ENCODE results near the gene FBLN7. TPM values are rescaled to one million over a fixed set of nuclear protein-coding genes. Genes with fewer than 3 reads are reported as not detected.
"Not testable (repeated sequence)": the region's sequence is repeated elsewhere in the genome, so short reads cannot be mapped to it uniquely, and the experiment has no call there.

Gene FBLN7
- total RNA-seq, 1 donor from 2014 or later = 19.1 TPM

GRCh38 chr2:112096098-112096497 lies 42.1 kb upstream of the FBLN7 start:
- Mint-ChIP-seq H3K27ac (ENCODE audit: unreplicated experiment) (no peak overlapping the region), H3K9me3 (no peaks in the 10 kb centered on the region), H3K36me3 (ENCODE audit: low read depth) (peaks cover 8% of the 10 kb centered on the region), H3K4me3 (no peak overlapping the region), H3K4me1 (no peaks in the 10 kb centered on the region), H3K27me3 (ENCODE audit: low read depth) (no peaks in the 10 kb centered on the region)
- TF ChIP-seq CTCF (conservative IDR thresholded peaks at IDR 0.05) = no peak
- DNase-seq (ENCODE audit: low read depth, low spot score) = no peak

- H3K4me3 Mint-ChIP-seq = no peak overlapping the region
- no peak for DNase-seq (ENCODE audit: low read depth, low spot score)
- H3K9me3 Mint-ChIP-seq = peaks cover 24% of the 10 kb centered on the region
- no peak overlapping the region for H3K27ac Mint-ChIP-seq (ENCODE audit: unreplicated experiment)
- no peaks in the 10 kb centered on the region for H3K27me3 Mint-ChIP-seq (ENCODE audit: low read depth)
- no peaks in the 10 kb centered on the region for H3K4me1 Mint-ChIP-seq
- H3K36me3 Mint-ChIP-seq (ENCODE audit: low read depth) = peaks cover 60% of the 10 kb centered on the region
- TF ChIP-seq CTCF (conservative IDR thresholded peaks at IDR 0.05) = no peak
These were observed 29.9 kb upstream of the FBLN7 start for GRCh38 chr2:112108178-112108832.

GRCh38 chr2:112109278-112109677 lies 28.9 kb upstream of the FBLN7 start:
- Mint-ChIP-seq H3K27me3 (ENCODE audit: low read depth) (no peaks in the 10 kb centered on the region), H3K4me3 (no peak overlapping the region), H3K27ac (ENCODE audit: unreplicated experiment) (no peak overlapping the region), H3K9me3 (peaks cover 24% of the 10 kb centered on the region), H3K36me3 (ENCODE audit: low read depth) (peaks cover 61% of the 10 kb centered on the region), H3K4me1 (no peaks in the 10 kb centered on the region)
- TF ChIP-seq CTCF (conservative IDR thresholded peaks at IDR 0.05) = no peak
- no peak for DNase-seq (ENCODE audit: low read depth, low spot score)

GRCh38 chr2:112110966-112111365 lies 27.2 kb upstream of the FBLN7 start:
- peaks cover 61% of the 10 kb centered on the region for H3K36me3 Mint-ChIP-seq (ENCODE audit: low read depth)
- no peak overlapping the region for H3K4me3 Mint-ChIP-seq
- DNase-seq (ENCODE audit: low read depth, low spot score) = no peak
- no peak overlapping the region for H3K27ac Mint-ChIP-seq (ENCODE audit: unreplicated experiment)
- peaks cover 24% of the 10 kb centered on the region for H3K9me3 Mint-ChIP-seq
- no peak for TF ChIP-seq CTCF (conservative IDR thresholded peaks at IDR 0.05)
- no peaks in the 10 kb centered on the region for H3K27me3 Mint-ChIP-seq (ENCODE audit: low read depth)
- H3K4me1 Mint-ChIP-seq = no peaks in the 10 kb centered on the region

GRCh38 chr2:112113354-112113753 lies 24.8 kb upstream of the FBLN7 start:
- not testable (repeated sequence) for H3K4me3 Mint-ChIP-seq; H3K27me3 Mint-ChIP-seq (ENCODE audit: low read depth); H3K4me1 Mint-ChIP-seq; H3K27ac Mint-ChIP-seq (ENCODE audit: unreplicated experiment); DNase-seq (ENCODE audit: low read depth, low spot score)
- peaks cover 22% of the 10 kb centered on the region for H3K9me3 Mint-ChIP-seq
- H3K36me3 Mint-ChIP-seq (ENCODE audit: low read depth) = peaks cover 44% of the 10 kb centered on the region

GRCh38 chr2:112118148-112118547 lies 20.0 kb upstream of the FBLN7 start:
- Mint-ChIP-seq H3K36me3 (ENCODE audit: low read depth) (peaks cover 4% of the 10 kb centered on the region), H3K27ac (ENCODE audit: unreplicated experiment) (no peak overlapping the region), H3K4me3 (no peak overlapping the region), H3K4me1 (peaks cover 4% of the 10 kb centered on the region), H3K9me3 (no peaks in the 10 kb centered on the region), H3K27me3 (ENCODE audit: low read depth) (no peaks in the 10 kb centered on the region)
- TF ChIP-seq CTCF (conservative IDR thresholded peaks at IDR 0.05) = peak; percentile 30
- no peak for DNase-seq (ENCODE audit: low read depth, low spot score)

Data from neural crest cell (in vitro differentiated cells).